Dedifferentiated amniotic fluid mesenchymal stem cell (primary cell): ENCODE measurements around the gene NKIRAS1.
A peak's percentile ranks its signal among the peaks of the same experiment; 100 is the strongest.
"Not testable (repeated sequence)": the region's sequence is repeated elsewhere in the genome, so short reads cannot be mapped to it uniquely, and the experiment has no call there.

Experiments used
- DNase-seq: peaks from one replicate; pipeline ENCODE4 v3.0.0-alpha.2; 2016; ENCODE audit errors: extremely low spot score

The NKIRAS1 gene

GRCh38 chr3:23940775-23941174, 24.0 kb upstream of the NKIRAS1 start:
- no peak for DNase-seq

GRCh38 chr3:23938688-23939087, 21.9 kb upstream of the NKIRAS1 start:
- DNase-seq, result no peak

DNA sequence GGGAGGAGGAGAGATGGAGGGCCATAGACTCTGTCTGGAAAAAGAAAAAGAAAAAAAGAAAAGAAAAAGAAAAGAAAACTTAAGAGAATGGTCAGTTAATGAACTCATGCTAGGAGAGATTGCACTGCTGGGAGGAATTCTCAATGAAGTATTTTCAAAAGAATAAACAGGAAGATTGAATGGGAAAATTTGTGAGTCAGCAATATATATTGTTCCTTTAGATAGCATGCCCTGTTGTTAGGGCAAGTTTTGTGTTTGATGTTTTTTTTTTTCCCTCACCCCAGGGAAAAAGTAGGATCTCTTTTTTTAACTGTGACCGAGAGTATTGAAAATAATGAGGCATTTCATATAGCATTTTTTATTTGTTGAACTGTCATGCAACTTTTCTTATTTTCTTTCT, 20.5 kb upstream of the NKIRAS1 start:
- no peak for DNase-seq

DNA sequence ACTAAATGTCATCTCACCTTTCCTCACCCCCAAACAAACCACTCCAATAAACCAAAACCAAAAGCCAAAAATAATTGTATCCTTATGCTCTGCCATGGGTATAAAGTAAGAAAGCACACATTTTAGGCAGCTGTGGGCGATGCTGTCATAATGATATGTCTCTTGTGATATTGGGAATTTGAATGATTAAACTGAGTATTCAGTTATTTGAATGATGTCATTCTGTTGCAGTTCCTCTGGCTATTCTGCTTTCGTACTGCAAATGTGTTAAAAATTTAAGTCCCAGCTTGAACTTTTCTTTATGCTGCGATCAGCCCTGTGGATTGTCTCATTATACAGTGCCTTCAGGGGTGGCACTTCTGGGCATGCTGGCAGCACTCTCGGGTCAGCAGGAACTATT, 17.5 kb upstream of the NKIRAS1 start:
- DNase-seq, result no peak

DNA sequence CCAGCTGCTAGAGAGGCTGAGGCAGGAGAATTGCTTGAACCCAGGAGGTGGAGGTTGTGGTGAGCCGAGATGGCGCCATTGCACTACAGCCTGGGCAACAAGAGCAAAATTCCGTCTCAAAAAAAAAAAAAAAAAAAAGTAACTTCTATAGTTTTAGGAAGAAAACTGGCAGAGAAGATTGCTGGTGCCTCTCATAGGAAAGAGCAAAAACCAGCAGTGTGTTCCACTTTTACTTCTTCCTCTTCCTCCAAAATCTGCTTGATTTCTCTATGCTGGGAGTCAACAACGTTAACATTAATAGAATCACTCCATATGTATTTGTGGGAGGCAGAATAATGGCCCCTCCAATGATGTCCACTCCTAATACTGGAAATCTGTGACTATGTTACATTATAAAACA, 15.8 kb upstream of the NKIRAS1 start:
- no peak for DNase-seq

- DNase-seq, result no peak
Observed at GRCh38 chr3:23931597-23931996, 14.8 kb upstream of the NKIRAS1 start.

DNA sequence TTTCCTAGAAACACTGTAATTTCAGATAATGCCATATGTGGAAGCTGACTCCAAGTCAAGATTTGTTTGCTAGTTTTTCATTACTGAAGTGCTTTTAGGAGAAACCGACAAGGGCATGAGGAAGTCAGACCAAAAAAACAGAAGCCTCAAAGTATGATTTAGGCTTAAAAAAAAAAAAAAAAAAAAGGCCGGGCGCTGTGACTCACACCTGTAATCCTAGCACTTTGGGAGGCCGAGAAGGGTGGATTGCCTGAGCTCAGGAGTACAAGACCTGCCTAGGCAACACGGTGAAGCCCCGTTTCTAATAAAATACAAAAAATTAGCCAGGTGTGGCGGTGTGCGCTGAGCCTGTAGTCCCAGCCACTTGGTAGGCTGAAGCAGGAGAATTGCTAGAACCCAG, 11.7 kb upstream of the NKIRAS1 start:
- no peak for DNase-seq

DNA sequence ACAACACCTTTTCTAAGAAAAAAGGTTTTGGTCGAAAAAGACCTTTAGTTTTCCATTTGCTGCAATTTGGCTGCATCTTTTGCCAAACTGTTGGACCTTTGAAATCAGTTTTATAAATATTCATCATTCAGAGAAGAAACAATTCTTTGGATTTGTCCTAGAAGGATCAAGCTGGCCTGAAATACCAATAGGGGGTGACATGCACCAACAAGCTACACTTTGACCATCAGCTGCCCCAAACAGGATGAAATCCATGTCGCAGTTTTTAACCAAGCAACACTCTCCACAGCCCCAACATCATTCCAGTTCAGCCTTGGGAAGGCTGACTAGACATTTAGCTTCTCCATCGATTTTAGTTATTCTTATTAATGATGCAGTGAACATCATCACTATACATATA, 9.9 kb upstream of the NKIRAS1 start:
- DNase-seq, result no peak

GRCh38 chr3:23926246-23926645, 9.5 kb upstream of the NKIRAS1 start:
- DNase-seq, result no peak

GRCh38 chr3:23923786-23924185, 7.0 kb upstream of the NKIRAS1 start:
- peak; percentile 59 for DNase-seq

DNA sequence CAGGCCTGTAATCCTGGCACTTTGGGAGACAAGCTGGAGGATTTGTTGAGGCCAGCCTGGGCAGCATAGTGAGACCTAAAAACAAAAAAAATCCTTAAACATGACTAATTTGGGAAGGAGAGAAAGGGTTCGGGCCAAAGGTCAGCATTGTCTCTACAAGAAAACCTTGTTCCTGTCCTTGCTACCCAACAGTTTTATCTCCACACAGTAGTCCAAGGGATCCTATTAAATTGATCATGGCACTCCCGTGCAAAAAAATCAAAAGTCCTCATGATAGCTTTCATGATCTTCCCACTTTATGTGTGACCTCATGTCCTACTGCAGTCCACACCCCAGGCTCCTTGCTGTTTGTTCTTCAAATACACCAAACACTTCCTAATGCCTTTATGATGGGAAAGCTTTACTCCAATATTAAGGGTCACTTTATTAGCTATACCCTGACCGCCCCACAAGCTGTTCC, 4.3 kb upstream of the NKIRAS1 start:
- DNase-seq, result no peak

DNA sequence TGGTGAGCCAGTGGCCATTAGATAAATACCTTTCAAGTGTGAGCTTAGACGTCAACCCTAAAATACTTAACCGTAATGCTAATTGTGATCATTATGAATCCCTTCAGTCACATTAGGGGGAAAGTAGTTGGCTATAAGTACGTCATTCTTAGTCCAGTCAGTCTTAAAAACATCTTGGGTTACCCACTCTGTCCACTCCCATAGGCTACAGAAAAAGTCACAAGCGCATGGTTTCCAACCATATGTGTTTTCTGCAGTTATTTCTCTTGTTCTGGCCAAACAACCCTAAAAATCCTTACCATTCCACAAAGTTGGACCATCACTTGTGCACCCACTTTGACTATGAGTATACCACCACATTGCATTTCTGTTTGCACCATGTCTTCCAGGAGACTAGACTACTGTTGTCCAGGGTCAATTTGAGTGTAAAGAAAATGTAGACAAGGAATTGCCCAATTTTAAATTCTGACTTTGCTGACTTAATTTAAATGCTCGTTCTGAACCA, 3.4 kb upstream of the NKIRAS1 start:
- no peak for DNase-seq

DNA sequence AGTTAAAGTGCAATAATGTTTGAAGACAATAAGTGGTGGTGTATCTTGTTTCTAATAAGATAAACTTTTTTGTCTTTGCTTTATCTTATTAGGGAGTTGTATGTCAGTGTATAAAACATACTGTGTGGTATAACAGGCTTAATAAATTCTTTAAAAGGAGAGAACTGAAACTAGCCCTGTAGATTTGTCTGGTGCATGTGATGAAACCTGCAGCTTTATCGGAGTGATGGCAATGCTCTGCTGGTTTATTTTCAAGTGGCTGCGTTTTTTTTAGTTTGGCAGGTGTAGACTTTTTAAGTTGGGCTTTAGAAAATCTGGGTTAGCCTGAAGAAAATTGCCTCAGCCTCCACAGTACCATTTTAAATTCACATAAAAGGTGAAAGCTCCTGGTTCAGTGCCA, 2.8 kb upstream of the NKIRAS1 start:
- no peak for DNase-seq

DNA sequence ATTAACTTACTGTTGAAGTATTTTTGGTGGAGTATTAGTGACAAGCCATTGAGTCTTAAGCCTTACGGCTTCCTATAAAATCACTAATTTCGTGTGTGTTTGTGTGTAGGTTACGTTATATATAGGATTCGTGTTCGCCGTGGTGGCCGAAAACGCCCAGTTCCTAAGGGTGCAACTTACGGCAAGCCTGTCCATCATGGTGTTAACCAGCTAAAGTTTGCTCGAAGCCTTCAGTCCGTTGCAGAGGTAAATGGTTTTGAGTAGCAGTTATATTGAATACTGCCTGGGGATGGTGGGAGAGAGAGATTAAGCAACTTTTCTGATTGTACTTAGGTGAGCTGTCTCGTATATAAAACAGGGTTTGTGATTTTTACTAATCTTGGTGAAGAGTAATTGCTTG, 1.5 kb upstream of the NKIRAS1 start:
- DNase-seq, result not testable (repeated sequence)

DNA sequence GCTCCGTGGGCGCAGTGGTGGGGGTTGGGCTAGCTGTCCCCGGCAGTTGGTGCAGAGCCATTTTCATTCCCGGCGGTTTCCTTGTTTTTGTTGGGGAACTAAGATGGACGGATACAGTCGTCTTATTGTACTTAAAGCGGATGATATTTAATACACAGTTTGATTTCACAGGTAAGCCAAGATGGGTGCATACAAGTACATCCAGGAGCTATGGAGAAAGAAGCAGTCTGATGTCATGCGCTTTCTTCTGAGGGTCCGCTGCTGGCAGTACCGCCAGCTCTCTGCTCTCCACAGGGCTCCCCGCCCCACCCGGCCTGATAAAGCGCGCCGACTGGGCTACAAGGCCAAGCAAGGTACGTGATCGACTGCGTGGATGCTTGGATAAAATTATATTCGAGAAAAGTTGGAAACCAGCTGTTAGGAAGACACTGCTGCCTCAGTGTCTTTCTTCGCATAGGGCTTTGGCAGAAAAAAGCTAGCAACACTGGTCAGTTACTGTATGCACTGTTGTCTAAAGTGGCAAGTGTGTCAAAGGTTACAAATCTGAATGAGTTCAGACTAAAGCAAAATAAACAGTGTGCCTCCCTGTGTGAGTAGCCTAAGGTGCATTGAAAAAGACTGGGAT, 1.0 kb upstream of the NKIRAS1 start:
- not testable (repeated sequence) for DNase-seq

DNA sequence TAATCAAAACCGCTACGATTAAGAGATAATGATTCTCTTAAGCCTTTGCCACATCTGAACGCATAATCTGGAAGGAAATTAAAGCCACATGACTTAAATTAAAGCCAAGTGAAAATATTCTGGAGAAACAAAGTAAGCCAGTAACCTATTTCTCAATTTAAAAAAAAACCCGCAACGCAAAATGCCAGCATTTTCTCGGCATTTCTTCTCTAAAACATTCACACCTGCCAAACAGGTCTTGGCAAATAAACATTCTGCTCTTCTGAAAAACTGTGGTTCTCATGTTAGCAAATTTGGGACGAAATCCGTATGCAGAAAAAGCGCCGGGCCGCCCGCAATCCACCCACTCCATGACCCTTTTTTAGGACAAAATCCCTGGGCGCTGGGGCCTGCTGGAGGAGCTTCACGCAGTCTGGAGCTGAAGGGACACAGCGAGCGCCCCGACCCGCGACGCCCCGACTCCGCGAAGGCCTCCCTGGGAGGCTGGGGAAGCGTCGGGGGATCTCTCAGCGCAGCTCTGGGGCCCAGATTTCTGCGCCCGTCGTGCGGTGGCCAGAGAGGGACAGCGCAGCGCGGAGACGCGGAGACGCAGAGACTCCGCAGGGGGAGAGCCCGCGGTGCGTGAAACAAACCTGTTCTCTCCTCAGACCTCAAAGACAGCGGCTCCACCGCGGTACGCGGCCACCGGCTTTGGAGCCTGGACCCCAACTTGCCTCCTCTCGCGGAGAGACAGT, 471 bp downstream of the NKIRAS1 start:
- no peak for DNase-seq

DNA sequence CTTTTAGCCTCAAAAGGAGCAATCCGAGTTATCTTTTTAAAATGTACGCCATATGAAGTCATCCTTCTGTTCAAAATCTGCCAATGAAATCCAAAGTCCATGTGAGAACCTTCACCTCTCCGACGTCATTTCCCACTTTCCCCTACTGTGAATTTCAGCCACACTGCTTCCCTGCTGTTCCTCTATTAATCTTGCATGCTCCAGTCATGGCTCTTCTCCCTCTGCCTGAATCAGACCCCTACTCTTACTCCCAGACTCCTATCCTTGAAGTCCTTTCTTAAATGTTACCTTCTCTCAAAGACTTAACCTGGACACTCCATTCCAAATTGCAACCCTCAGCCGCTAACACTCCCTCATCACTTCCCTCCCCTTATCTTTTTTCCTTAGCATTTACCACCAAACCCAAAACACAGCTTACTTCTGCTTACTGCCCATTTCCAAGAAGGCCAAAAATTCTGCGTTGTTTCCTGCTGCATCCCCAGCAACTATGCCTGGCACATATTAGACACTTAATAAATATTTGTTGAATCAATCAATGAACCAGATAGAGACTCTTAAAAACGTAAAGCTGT, 1.2 kb downstream of the NKIRAS1 start:
- DNase-seq, result no peak

DNA sequence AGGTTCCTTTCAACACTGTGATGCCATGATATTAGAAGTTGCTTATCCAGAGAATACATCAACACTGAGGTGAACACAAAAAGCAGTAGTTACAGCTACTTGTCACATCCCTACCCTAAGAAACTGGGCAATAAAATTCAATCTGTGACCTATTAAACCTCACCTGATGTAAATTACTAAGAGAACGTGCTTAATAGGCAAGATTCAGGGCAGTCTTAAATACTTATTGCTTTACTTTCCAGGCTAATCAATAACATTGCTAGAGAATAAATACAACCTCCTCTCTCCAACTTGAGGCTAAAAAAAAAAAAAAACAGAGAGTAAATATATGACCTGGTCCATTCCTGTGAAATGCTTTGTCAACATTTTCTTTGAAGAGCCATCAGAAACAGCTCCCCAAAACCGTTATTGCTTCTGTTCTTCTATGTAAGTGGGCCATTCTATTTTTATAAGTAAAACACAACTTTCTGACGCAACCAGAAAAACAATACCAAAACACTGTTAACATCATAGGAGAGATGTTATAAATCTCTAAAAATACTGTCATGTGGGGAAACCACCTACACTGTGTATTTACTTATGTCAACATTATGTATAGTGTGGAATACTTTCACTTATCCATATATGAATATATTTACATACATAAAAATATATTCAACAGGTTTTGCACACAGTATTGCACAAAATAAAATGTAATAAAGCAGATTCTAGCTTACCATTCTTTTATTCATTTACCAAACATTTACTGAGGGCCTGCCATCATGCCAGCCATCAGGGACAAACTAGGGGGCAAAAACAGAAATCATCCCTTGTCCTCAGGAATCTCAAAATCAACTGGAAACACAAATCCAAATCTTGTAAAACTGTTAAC, 2.7 kb downstream of the NKIRAS1 start:
- no peak for DNase-seq

DNA sequence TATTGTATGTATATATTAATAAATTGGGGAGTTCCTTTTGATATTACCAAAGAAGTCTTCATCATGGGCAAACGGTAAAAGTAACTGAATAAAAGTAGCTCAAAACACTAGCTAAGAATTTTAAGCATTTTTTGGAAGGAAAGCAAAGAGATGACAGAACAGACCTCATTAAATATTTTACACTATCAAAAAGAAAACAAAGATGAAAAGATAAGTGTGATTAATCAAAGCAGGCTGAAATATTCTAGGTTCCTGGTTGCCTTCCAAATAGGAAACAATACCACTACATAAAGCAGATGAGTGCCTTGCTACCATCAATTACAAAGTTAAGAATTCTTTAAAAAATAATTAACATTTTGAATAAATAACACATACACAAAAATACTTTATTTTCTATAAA, 3.6 kb downstream of the NKIRAS1 start:
- DNase-seq, result no peak

- DNase-seq, result not testable (repeated sequence)
Observed at GRCh38 chr3:23912335-23912734, 4.5 kb downstream of the NKIRAS1 start.

DNA sequence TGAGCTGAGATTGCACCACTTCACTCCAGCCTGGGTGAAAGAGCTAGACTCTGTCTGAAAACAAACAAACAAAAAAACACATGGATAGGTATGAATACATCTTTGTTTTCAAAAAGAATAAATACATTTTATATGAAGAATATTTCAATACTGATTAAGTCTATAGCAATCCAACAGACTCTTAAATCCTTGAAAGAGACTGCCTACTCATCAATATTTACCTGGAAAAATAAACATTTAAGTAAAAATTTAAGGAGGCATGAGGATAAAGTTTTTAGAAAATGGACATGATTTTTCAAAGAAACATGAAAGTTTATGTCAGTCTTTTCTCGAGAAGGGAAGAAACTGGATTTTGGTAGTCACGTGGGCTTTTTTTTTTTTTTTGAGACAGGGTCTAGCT, 5.4 kb downstream of the NKIRAS1 start:
- DNase-seq, result no peak

- DNase-seq, result no peak
Observed at GRCh38 chr3:23909341-23909740, 7.4 kb downstream of the NKIRAS1 start.
